Measurements from ENCODE around the gene ZFP36L2.

DNA sequence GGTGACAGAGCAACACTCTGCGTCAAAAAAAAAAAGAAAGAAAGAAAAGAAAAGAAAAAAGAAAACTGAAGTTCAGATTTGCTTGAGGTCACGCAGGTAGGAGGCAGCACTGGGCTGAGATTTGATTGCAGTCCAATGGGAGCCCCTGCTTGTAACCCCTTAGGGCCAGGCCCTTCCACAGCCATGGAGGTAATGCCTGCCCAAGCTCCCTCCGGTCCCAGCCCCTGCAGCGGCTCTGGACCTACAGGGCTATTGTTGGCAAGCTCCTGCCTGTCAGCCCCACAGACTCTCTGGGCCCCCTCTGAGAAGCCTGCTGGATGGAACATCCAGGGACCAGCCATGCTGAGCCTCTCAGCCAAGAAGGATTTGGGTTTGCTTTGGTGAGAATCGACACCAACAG is 12.2 kb downstream of the ZFP36L2 start:
- TF ChIP-seq POLR2A (IDR thresholded peaks at IDR 0.05) (no peak), POLR2AphosphoS5 (IDR thresholded peaks at IDR 0.05) (peak in 1 of 3 donors; percentile 28)
- TF ChIP-seq, protein P1, sequence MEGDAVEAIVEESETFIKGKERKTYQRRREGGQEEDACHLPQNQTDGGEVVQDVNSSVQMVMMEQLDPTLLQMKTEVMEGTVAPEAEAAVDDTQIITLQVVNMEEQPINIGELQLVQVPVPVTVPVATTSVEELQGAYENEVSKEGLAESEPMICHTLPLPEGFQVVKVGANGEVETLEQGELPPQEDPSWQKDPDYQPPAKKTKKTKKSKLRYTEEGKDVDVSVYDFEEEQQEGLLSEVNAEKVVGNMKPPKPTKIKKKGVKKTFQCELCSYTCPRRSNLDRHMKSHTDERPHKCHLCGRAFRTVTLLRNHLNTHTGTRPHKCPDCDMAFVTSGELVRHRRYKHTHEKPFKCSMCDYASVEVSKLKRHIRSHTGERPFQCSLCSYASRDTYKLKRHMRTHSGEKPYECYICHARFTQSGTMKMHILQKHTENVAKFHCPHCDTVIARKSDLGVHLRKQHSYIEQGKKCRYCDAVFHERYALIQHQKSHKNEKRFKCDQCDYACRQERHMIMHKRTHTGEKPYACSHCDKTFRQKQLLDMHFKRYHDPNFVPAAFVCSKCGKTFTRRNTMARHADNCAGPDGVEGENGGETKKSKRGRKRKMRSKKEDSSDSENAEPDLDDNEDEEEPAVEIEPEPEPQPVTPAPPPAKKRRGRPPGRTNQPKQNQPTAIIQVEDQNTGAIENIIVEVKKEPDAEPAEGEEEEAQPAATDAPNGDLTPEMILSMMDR (IDR thresholded peaks at IDR 0.05 in 8 of 11, conservative IDR thresholded peaks at IDR 0.05 in 3 of 11): no peak

Data from spleen (tissue), 7 donors.